Gastrocnemius medialis (tissue), 4 donors: ENCODE data around the gene SMPDL3A. TPM values are rescaled to one million over a fixed set of nuclear protein-coding genes. Genes with fewer than 3 reads are reported as not detected.

Source experiments
- ATAC-seq, 2 donors: fragments of 150-250 bp; one replicate each; pipeline ENCODE4 v1.9.1; 2016
- DNase-seq, 2 donors: peaks; one replicate each; pipeline ENCODE4 v3.0.0-alpha.2; 2019
- H3K27ac ChIP-seq, 4 donors: fragments of 200-600 bp; sonication (generic); 1 replicate in 1 of 4; 2 replicates in 3 of 4; pipeline ENCODE4 v1.5.1; 2016 to 2018; ENCODE audit warnings: mild to moderate bottlenecking in 2 of 4, moderate library complexity in 1 of 4
- H3K27me3 ChIP-seq, 3 donors: fragments of 200-600 bp; sonication (generic) in 2 of 3; 1 replicate in 1 of 3; 2 replicates in 2 of 3; pipeline versions ENCODE4 v1.5.1 to v1.6.0; 2016 to 2019; ENCODE audit warnings: mild to moderate bottlenecking in 1 of 3, moderate library complexity in 1 of 3
- H3K36me3 ChIP-seq, 2 donors: fragments of 200-600 bp; sonication (generic) in 1 of 2; one replicate each; pipeline ENCODE4 v1.5.1; 2017 to 2018
- H3K4me1 ChIP-seq, 2 donors: fragments of 200-600 bp; sonication (generic) in 1 of 2; one replicate each; pipeline ENCODE4 v1.5.1; 2016 to 2017; ENCODE audit warnings: mild to moderate bottlenecking in 2 of 2
- H3K4me3 ChIP-seq, 4 donors: fragments of 200-600 bp; sonication (generic) in 3 of 4; 1 replicate in 1 of 4; 2 replicates in 3 of 4; pipeline ENCODE4 v1.5.1; 2016 to 2019; ENCODE audit warnings: mild to moderate bottlenecking in 2 of 4
- H3K9me3 ChIP-seq, 3 donors: fragments of 200-600 bp; sonication (generic) in 2 of 3; 1 replicate in 1 of 3; 2 replicates in 2 of 3; pipeline ENCODE4 v1.5.1; 2016 to 2019
- CTCF ChIP-seq, 5 experiments: fragments of 450-650 bp in 3 of 5; fragments of 200-600 bp in 2 of 5; sonication (generic) in 2 of 5; IDR thresholded peaks in 4 of 5; conservative IDR thresholded peaks in 1 of 5; 1 replicate in 4 of 5; 2 replicates in 1 of 5; pipeline ENCODE4 v1.5.1; 2016 to 2019; ENCODE audit warnings: antibody characterized with exemption in 5 of 5, mild to moderate bottlenecking in 3 of 5, moderate library complexity in 3 of 5
- POLR2A ChIP-seq, 2 donors: fragments of 450-650 bp; IDR thresholded peaks; one replicate each; pipeline ENCODE4 v1.6.1; 2017; ENCODE audit warnings: antibody characterized with exemption in 2 of 2, mild to moderate bottlenecking in 2 of 2, moderate library complexity in 2 of 2
- in situ Hi-C, 4 donors: fragments of 200-750 bp; cut with MboI; loops; one replicate each; pipeline versions ENCODE4 v1.15.0 to v1.8.0; 2017; ENCODE audit warnings: low sequenced_read_pairs in 4 of 4
- intact Hi-C: fragments of 100-400 bp; cut with DNase I; formaldehyde crosslinking; loops from one replicate; pipeline ENCODE4 v1.15.1; 2023; ENCODE audit warnings: low total_unique reads
- total RNA-seq, 4 donors: library from RNA; depleted of rRNA; stranded (reverse); fragments of >200 nt; gene quantifications; one replicate each; pipeline versions ENCODE4 v1.1.0 to v1.2.3, GENCODE V29; 2016

SMPDL3A gene
- total RNA-seq, 4 donors from 2014 or later, result 18.4 to 38.4 (median 32.6) TPM

- Histone ChIP-seq H3K4me1 (no peaks in the 10 kb centered on the region), H3K9me3 (no peaks in the 10 kb centered on the region), H3K4me3 (no peak overlapping the region), H3K27me3 (no peaks in the 10 kb centered on the region), H3K27ac (no peak overlapping the region), H3K36me3 (no peaks in the 10 kb centered on the region)
- no peak for DNase-seq
- in situ Hi-C loops (no loop called here), intact Hi-C loops (no loop called here)
- no peak for ATAC-seq
- TF ChIP-seq CTCF (IDR thresholded peaks at IDR 0.05 in 4 of 5, conservative IDR thresholded peaks at IDR 0.05 in 1 of 5), result no peak
Observed at GRCh38 chr6:122770835-122771601, 18.0 kb upstream of the SMPDL3A start.

GRCh38 chr6:122772724-122773415 is 16.2 kb upstream of the SMPDL3A start:
- in situ Hi-C loops (no loop called here), intact Hi-C loops (no loop called here)
- Histone ChIP-seq H3K4me1 (no peaks in the 10 kb centered on the region), H3K27me3 (no peaks in the 10 kb centered on the region), H3K4me3 (no peak overlapping the region), H3K9me3 (no peaks in the 10 kb centered on the region), H3K27ac (no peak overlapping the region), H3K36me3 (no peaks in the 10 kb centered on the region)
- DNase-seq, result no peak
- TF ChIP-seq POLR2A (IDR thresholded peaks at IDR 0.05), result no peak
- no peak for TF ChIP-seq CTCF (IDR thresholded peaks at IDR 0.05 in 4 of 5, conservative IDR thresholded peaks at IDR 0.05 in 1 of 5)
- ATAC-seq, result no peak

- TF ChIP-seq POLR2A (IDR thresholded peaks at IDR 0.05) (no peak), CTCF (IDR thresholded peaks at IDR 0.05 in 4 of 5, conservative IDR thresholded peaks at IDR 0.05 in 1 of 5) (no peak)
- in situ Hi-C loops (no loop called here), intact Hi-C loops (no loop called here)
- H3K36me3 ChIP-seq, result no peaks in the 10 kb centered on the region
- H3K4me1 ChIP-seq, result peaks cover 3 to 7% of the 10 kb centered on the region in 2 donors
- H3K27me3 ChIP-seq, result no peaks in the 10 kb centered on the region
- ATAC-seq (no peak), DNase-seq (no peak)
- no peaks in the 10 kb centered on the region for H3K9me3 ChIP-seq
- no peak overlapping the region for H3K4me3 ChIP-seq
- no peak overlapping the region for H3K27ac ChIP-seq
Observed at GRCh38 chr6:122775975-122776374, 13.1 kb upstream of the SMPDL3A start.

- intact Hi-C loops, result no loop called here
Observed at GRCh38 chr6:122778302-122778701, 10.8 kb upstream of the SMPDL3A start.

More at GRCh38 chr6:122778302-122778701, 10.8 kb upstream of the SMPDL3A start:
- Histone ChIP-seq H3K36me3 (no peaks in the 10 kb centered on the region), H3K4me1 (peaks cover 3 to 7% of the 10 kb centered on the region in 2 donors), H3K27ac (no peak overlapping the region), H3K9me3 (no peaks in the 10 kb centered on the region), H3K27me3 (no peaks in the 10 kb centered on the region), H3K4me3 (no peak overlapping the region)
- TF ChIP-seq POLR2A (IDR thresholded peaks at IDR 0.05), result no peak
- TF ChIP-seq CTCF (IDR thresholded peaks at IDR 0.05 in 4 of 5, conservative IDR thresholded peaks at IDR 0.05 in 1 of 5), result no peak
- ATAC-seq (no peak), DNase-seq (no peak)
- in situ Hi-C loops, result no loop called here
